CD4-positive, alpha-beta T cell (primary cell): ENCODE results near the gene EIF3D. TPM values are rescaled to one million over a fixed set of nuclear protein-coding genes. Genes with fewer than 3 reads are reported as not detected.

Experiments used
- ATAC-seq: fragments of 200-7000 bp; cut with Tn5 transposase; one replicate; pipeline ENCODE4 v1.10.0; 2022; ENCODE audit warnings: mild to moderate bottlenecking; ENCODE audit not compliant: poor library complexity
- CTCF ChIA-PET: fragments of 350-600 bp; sonication (Branson Sonifier 250); formaldehyde crosslinking; loops from one replicate; lab custom pipeline; 2021; ENCODE audit warnings: antibody characterized with exemption, inconsistent platforms; lab: Charles Lee
- POLR2A ChIA-PET: fragments of 350-600 bp; sonication (Branson Sonifier 250); formaldehyde crosslinking; loops from one replicate; lab custom pipeline; 2021; ENCODE audit warnings: antibody characterized with exemption, inconsistent platforms; lab: Charles Lee
- DNase-seq, 14 experiments: peaks; one replicate each; pipeline ENCODE4 v3.0.0-alpha.2; 2013 to 2020; ENCODE audit warnings: mixed read lengths in 2 of 14
- H3K27ac ChIP-seq, 2 donors: one replicate each; pipeline versions ENCODE4 v1.5.1 to v1.7.0; 2013; ENCODE audit warnings: low read length in 2 of 2, low read depth in 1 of 2, mild to moderate bottlenecking in 1 of 2
- H3K27me3 ChIP-seq, 2 experiments: 1 replicate in 1 of 2; 2 replicates in 1 of 2; pipeline versions ENCODE4 v1.6.1 to v1.7.0; 2013; ENCODE audit warnings: low read length in 2 of 2, control low read depth in 1 of 2, mild to moderate bottlenecking in 1 of 2, moderate library complexity in 1 of 2; ENCODE audit not compliant: insufficient read depth in 2 of 2, control insufficient read depth in 1 of 2
- H3K36me3 ChIP-seq: one replicate; pipeline ENCODE4 v1.6.1; 2013; ENCODE audit warnings: low read length, control low read depth; ENCODE audit not compliant: insufficient read depth
- H3K4me1 ChIP-seq: one replicate; pipeline ENCODE4 v1.6.1; 2013; ENCODE audit warnings: low read length, control low read depth; ENCODE audit not compliant: insufficient read depth
- H3K4me3 ChIP-seq: one replicate; pipeline ENCODE4 v1.5.1; 2013; ENCODE audit warnings: mild to moderate bottlenecking, low read length, moderate library complexity
- H3K9me3 ChIP-seq, 2 experiments: 1 replicate in 1 of 2; 2 replicates in 1 of 2; pipeline versions ENCODE4 v1.6.1 to v1.7.0; 2013; ENCODE audit warnings: low read length in 2 of 2, mild to moderate bottlenecking in 2 of 2, control low read depth in 1 of 2, moderate library complexity in 1 of 2; ENCODE audit not compliant: control insufficient read depth in 1 of 2, insufficient read depth in 1 of 2
- H3K27ac Mint-ChIP-seq: one replicate; pipeline ENCODE4 v1.8.0; 2020; ENCODE audit warnings: mixed read lengths
- H3K27me3 Mint-ChIP-seq: one replicate; pipeline ENCODE4 v1.8.0; 2021; ENCODE audit warnings: mixed read lengths
- H3K36me3 Mint-ChIP-seq: one replicate; pipeline ENCODE4 v1.8.0; 2021; ENCODE audit warnings: low read depth, mixed read lengths
- H3K4me1 Mint-ChIP-seq: one replicate; pipeline ENCODE4 v1.8.0; 2021; ENCODE audit warnings: low read depth, mixed read lengths
- H3K4me3 Mint-ChIP-seq: one replicate; pipeline ENCODE4 v1.8.0; 2020; ENCODE audit warnings: mild to moderate bottlenecking, mixed read lengths
- H3K9me3 Mint-ChIP-seq: one replicate; pipeline ENCODE4 v1.8.0; 2020; ENCODE audit warnings: mixed read lengths
- CTCF ChIP-seq: fragments of 200-600 bp; IDR thresholded peaks from one replicate; pipeline ENCODE4 v1.8.0; 2022; ENCODE audit warnings: antibody characterized with exemption, mild to moderate bottlenecking
- intact Hi-C, 2 experiments: fragments of 100-400 bp; cut with DNase I in 1 of 2; cut with micrococcal nuclease in 1 of 2; formaldehyde crosslinking; loops; one replicate each; pipeline versions ENCODE4 v1.15.1 to v1.9.0; 2023 to 2025; cut with DNase I, micrococcal nuclease
- total RNA-seq, 174 experiments: library from RNA in 2 of 174; stranded (reverse) in 2 of 174; gene quantifications; one replicate each; pipeline ENCODE4 v1.2.3 and lab custom pipeline; 2021 to 2026

Gene EIF3D
- total RNA-seq, 2 experiments from 2014 or later: 285 to 286 TPM

DNA sequence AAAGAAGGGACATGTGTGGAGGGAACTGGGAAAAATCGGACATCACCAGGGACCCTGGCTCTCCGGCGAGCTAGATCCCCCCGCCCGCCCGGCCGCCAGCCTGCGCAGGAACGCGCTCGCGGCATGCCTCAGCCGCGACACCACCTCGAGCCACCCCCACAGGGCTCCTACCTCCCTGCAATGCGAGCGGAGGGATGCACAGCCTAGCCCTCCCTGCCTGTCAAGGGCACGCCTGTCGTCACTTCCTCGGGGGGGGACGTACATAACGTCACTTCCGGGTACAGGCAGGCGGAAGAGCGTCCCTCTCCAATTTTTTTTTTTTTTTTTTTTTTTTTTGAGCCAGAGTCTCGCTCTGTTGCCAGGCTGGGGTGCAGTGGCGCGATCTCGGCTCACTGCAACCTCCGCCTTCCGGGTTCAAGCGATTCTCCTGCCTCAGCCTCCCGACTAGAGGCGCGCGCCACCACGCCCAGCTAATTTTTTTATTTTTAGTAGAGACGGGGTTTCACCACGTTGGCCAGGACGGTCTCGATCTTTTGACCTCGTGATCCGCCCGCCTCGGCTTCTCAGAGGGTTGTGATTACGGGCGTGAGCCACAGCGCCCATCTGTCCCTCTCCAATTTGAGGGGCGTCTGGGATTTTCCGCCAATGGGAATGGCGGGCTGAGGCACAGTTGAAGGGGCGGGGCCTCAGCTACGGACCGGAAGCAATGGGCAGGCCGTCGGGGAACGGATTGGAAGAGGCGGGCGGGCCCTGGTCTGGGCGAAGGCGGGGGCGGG is 47.4 kb downstream of the EIF3D start, which contains the start of gene TXN2:
Gene TXN2, minus strand, starts transcription at position 248 of the 776 bp plus-strand sequence. CDS start 803 bp downstream, outside the sequence.
- POLR2A ChIA-PET: interaction anchor here (1.0 to 2.9 kb wide), 17 partner anchors 12 to 1182 kb away, joined by 3 to 16 read pairs (median 6); partner anchors contain the start of genes APOL2, EIF3D, FOXRED2 and IFT27
- intact Hi-C loops: loop anchor here (1.0 to 2.0 kb wide), 4 partner anchors 25 to 180 kb away; partner anchors contain the start of genes EIF3D (in 2 of the 2) and FOXRED2 (in 1 of the 2)

GRCh38 chr22:36480941-36481392 is 48.0 kb downstream of the EIF3D start:
- Mint-ChIP-seq H3K9me3 (no peaks in the 10 kb centered on the region), H3K27me3 (no peaks in the 10 kb centered on the region), H3K36me3 (peaks cover 46% of the 10 kb centered on the region), H3K4me1 (peaks cover 22% of the 10 kb centered on the region), H3K27ac (peak overlapping the region; percentile 92), H3K4me3 (peak overlapping the region; percentile 95)
- ChIA-PET POLR2A (interaction anchor here (1.0 to 2.9 kb wide), 15 partner anchors 11 to 241 kb away, joined by 3 to 16 read pairs (median 6); partner anchors contain the start of genes APOL2, EIF3D, FOXRED2 and MYH9), CTCF (no interaction called here)
- ATAC-seq (no peak), DNase-seq (no peak)
- Histone ChIP-seq H3K4me1 (peaks cover 22% of the 10 kb centered on the region), H3K36me3 (peaks cover 39% of the 10 kb centered on the region), H3K9me3 (no peaks in the 10 kb centered on the region), H3K27ac (peak overlapping the region; percentile 94 to 99), H3K4me3 (peak overlapping the region; percentile 67), H3K27me3 (no peaks in the 10 kb centered on the region)
- intact Hi-C loops: loop anchor here (1.0 kb wide), 3 partner anchors 26 to 180 kb away; partner anchors contain the start of gene EIF3D (in 2 of the 2)
- TF ChIP-seq CTCF: no peak

More for the DNA sequence above, 47.4 kb downstream of the EIF3D start, which contains the start of gene TXN2:
- H3K4me1 Mint-ChIP-seq: peaks cover 22% of the 10 kb centered on the region
- Histone ChIP-seq H3K27ac (peak within 1 kb of the TSS; percentile 94 to 99), H3K9me3 (no peaks in the 10 kb centered on the region), H3K27me3 (no peaks in the 10 kb centered on the region), H3K36me3 (peaks cover 33% of the 10 kb centered on the region), H3K4me1 (peaks cover 22% of the 10 kb centered on the region), H3K4me3 (peak within 1 kb of the TSS; percentile 67)
- no peaks in the 10 kb centered on the region for H3K9me3 Mint-ChIP-seq
- peaks cover 40% of the 10 kb centered on the region for H3K36me3 Mint-ChIP-seq
- TF ChIP-seq CTCF: no peak
- H3K27ac Mint-ChIP-seq: peak within 1 kb of the TSS; percentile 92
- peak; percentile 92 to 98 (median 96) for DNase-seq
- peak within 1 kb of the TSS; percentile 95 for H3K4me3 Mint-ChIP-seq
- no peaks in the 10 kb centered on the region for H3K27me3 Mint-ChIP-seq
- ATAC-seq: peak; percentile 87
- CTCF ChIA-PET: interaction anchor here (0.8 kb wide), 1 partner anchor 11 kb away, joined by 3 read pairs; no protein-coding TSS in a partner anchor

DNA sequence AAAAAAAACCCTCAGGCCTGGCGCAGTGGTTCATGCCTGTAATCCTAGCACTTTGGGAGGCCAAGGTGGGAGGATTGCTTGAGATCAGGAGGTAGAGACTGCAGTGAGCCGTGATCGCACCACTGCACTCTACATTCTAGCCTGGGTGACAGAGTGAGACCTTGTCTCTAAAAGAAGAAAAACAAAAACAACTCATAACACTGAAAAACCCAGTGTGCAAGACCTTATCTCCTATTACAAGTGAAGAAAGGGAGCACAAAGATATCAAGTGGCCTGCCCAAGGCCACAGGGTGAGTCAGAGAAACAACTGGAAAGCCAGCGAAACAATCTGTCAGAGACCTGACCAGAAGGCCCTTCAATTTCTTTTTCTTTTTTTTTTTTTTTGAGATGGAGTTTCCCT is 50.0 kb downstream of the EIF3D start:
- H3K4me3 Mint-ChIP-seq: no peak overlapping the region
- ChIA-PET CTCF (no interaction called here), POLR2A (no interaction called here)
- Histone ChIP-seq H3K9me3 (no peaks in the 10 kb centered on the region), H3K36me3 (peaks cover 58% of the 10 kb centered on the region), H3K27me3 (no peaks in the 10 kb centered on the region), H3K27ac (no peak overlapping the region), H3K4me3 (no peak overlapping the region), H3K4me1 (peaks cover 22% of the 10 kb centered on the region)
- H3K36me3 Mint-ChIP-seq: peaks cover 66% of the 10 kb centered on the region
- peaks cover 28% of the 10 kb centered on the region for H3K4me1 Mint-ChIP-seq
- H3K9me3 Mint-ChIP-seq: no peaks in the 10 kb centered on the region
- ATAC-seq (no peak), DNase-seq (no peak)
- no peaks in the 10 kb centered on the region for H3K27me3 Mint-ChIP-seq
- no peak overlapping the region for H3K27ac Mint-ChIP-seq
- no peak for TF ChIP-seq CTCF
- intact Hi-C loops: no loop called here
